Esophagus muscularis mucosa (tissue), 4 donors: Measurements from ENCODE around the gene SGIP1. TPM values are rescaled to one million over a fixed set of nuclear protein-coding genes. Genes with fewer than 3 reads are reported as not detected.

Source experiments
- DNase-seq: peaks from one replicate; pipeline ENCODE4 v3.0.0-alpha.2; 2017; ENCODE audit errors: extremely low spot score
- H3K27ac ChIP-seq, 4 donors: fragments of 200-600 bp; sonication (generic); replicated peaks in 1 of 4; 1 replicate in 3 of 4; 2 replicates in 1 of 4; pipeline ENCODE4 v1.5.1; 2016 to 2019; ENCODE audit warnings: mild to moderate bottlenecking in 1 of 4
- H3K27me3 ChIP-seq, 4 donors: fragments of 200-600 bp; sonication (generic); one replicate each; pipeline versions ENCODE4 v1.5.1 to v1.6.0; 2016 to 2019
- H3K36me3 ChIP-seq, 4 donors: fragments of 200-600 bp; sonication (generic); one replicate each; pipeline ENCODE4 v1.5.1; 2016 to 2019
- H3K4me1 ChIP-seq, 4 donors: fragments of 200-600 bp; sonication (generic); one replicate each; pipeline ENCODE4 v1.5.1; 2016 to 2019
- H3K4me3 ChIP-seq, 4 donors: fragments of 200-600 bp; sonication (generic); 1 replicate in 2 of 4; 2 replicates in 2 of 4; pipeline ENCODE4 v1.5.1; 2016 to 2019; ENCODE audit warnings: mild to moderate bottlenecking in 4 of 4, moderate library complexity in 1 of 4
- H3K9me3 ChIP-seq, 4 donors: fragments of 200-600 bp; sonication (generic); 1 replicate in 3 of 4; 2 replicates in 1 of 4; pipeline ENCODE4 v1.5.1; 2016 to 2019
- CTCF ChIP-seq, 3 experiments: fragments of 200-600 bp in 2 of 3; fragments of 450-650 bp in 1 of 3; sonication (generic) in 2 of 3; IDR thresholded peaks; one replicate each; pipeline ENCODE4 v1.5.1; 2017 to 2019; ENCODE audit warnings: antibody characterized with exemption in 3 of 3, mild to moderate bottlenecking in 2 of 3, moderate library complexity in 1 of 3
- EP300 ChIP-seq: sonication (generic); formaldehyde crosslinking; IDR thresholded peaks from one replicate; pipeline ENCODE4 v1.6.1; 2017; ENCODE audit warnings: antibody characterized with exemption
- POLR2A ChIP-seq: fragments of 450-650 bp; IDR thresholded peaks from one replicate; pipeline ENCODE4 v1.6.1; 2017; ENCODE audit warnings: antibody characterized with exemption, moderate library complexity, mild to moderate bottlenecking, low read depth
- POLR2AphosphoS5 ChIP-seq, 2 donors: sonication (generic); formaldehyde crosslinking; IDR thresholded peaks; one replicate each; pipeline ENCODE4 v1.6.1; 2017; ENCODE audit warnings: antibody characterized with exemption in 2 of 2
- WGBS: methylation state at CpG from one replicate; pipeline ENCODE4 v1.1.5; 2018; 5-methylcytosine and 5-hydroxymethylcytosine counted together
- intact Hi-C: fragments of 100-400 bp; cut with DNase I; formaldehyde crosslinking; loops from one replicate; pipeline ENCODE4 v1.15.1; 2023
- total RNA-seq, 4 donors: library from RNA; depleted of rRNA; stranded (reverse); fragments of >200 nt; gene quantifications; one replicate each; pipeline versions ENCODE4 v1.1.0 to v1.2.1, GENCODE V29; 2016

SGIP1 gene
- total RNA-seq, 4 donors from 2014 or later: 9.1 to 16.2 (median 11.8) TPM

DNA sequence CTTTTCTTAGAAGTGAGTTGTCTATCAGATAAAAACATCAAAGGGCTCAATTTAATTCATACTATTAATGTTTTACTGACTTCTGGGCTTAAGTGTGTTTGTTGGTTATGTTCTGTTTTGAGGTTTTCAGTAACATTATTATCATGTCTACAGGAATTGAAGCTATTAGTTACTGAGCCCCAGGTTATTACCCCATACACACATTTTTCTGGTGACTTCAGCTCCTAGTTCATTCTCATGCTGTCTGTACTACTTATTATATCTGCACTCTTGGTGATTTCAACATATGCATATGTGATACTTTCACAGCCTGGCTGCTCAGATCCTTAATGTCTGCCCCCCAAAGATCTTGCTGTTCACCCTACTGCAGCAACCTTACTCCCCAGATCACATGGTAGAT, 27.0 kb upstream of the SGIP1 start:
- peaks cover 4 to 17% (median 13%) of the 10 kb centered on the region in 4 donors for H3K4me1 ChIP-seq
- no peak overlapping the region for H3K27ac ChIP-seq
- TF ChIP-seq EP300: no peak
- TF ChIP-seq POLR2AphosphoS5 (IDR thresholded peaks at IDR 0.05): no peak
- no peak for TF ChIP-seq CTCF (IDR thresholded peaks at IDR 0.05)
- no peak for TF ChIP-seq POLR2A
- DNase-seq: no peak
- H3K27me3 ChIP-seq: no peaks in the 10 kb centered on the region
- H3K9me3 ChIP-seq: no peaks in the 10 kb centered on the region
- no peaks in the 10 kb centered on the region for H3K36me3 ChIP-seq
- intact Hi-C loops: no loop called here
- H3K4me3 ChIP-seq: no peak overlapping the region

GRCh38 chr1:66510407-66510806, 23.5 kb upstream of the SGIP1 start:
- 95% methylated on average over 6 of the region's 6 CpGs for WGBS
- no peak for TF ChIP-seq EP300
- TF ChIP-seq CTCF (IDR thresholded peaks at IDR 0.05): no peak
- no peak for TF ChIP-seq POLR2A
- no peak for DNase-seq

DNA sequence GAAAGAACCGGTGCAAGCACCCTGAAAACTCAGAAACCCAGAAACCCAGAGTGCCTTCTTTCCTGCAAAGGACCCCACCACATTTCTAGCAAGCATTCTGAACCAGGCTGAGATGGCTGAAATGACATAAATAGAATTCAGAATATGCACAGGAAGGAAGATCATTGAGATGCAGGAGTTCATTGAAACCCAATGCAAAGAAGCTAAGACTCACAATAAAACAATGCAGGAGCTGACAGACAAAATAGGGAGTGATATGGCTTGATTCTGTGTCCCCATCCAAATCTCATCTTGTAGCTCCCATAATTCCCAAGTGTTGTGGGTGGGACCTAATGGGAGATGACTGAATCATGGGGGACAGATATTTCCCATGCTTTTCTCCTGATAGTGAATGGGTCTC, 22.8 kb upstream of the SGIP1 start:
- Histone ChIP-seq H3K27ac (no peak overlapping the region), H3K9me3 (peaks cover 0 to 6% (median 0%) of the 10 kb centered on the region in 4 donors), H3K4me3 (no peak overlapping the region), H3K27me3 (no peaks in the 10 kb centered on the region), H3K4me1 (peaks cover 0 to 5% (median under 1%) of the 10 kb centered on the region in 4 donors), H3K36me3 (no peaks in the 10 kb centered on the region)
- no peak for DNase-seq
- intact Hi-C loops: no loop called here
- TF ChIP-seq CTCF (IDR thresholded peaks at IDR 0.05): no peak
- no peak for TF ChIP-seq EP300
- no peak for TF ChIP-seq POLR2A
- no peak for TF ChIP-seq POLR2AphosphoS5 (IDR thresholded peaks at IDR 0.05)
- WGBS: 100% methylated on average over 1 of the region's 1 CpG

More at GRCh38 chr1:66510407-66510806, 23.5 kb upstream of the SGIP1 start:
- intact Hi-C loops: no loop called here
- H3K27me3 ChIP-seq: no peaks in the 10 kb centered on the region
- no peaks in the 10 kb centered on the region for H3K36me3 ChIP-seq
- H3K9me3 ChIP-seq: peaks cover 0 to 6% (median 0%) of the 10 kb centered on the region in 4 donors
- no peak overlapping the region for H3K27ac ChIP-seq
- H3K4me3 ChIP-seq: no peak overlapping the region
- H3K4me1 ChIP-seq: peaks cover 0 to 12% (median 7%) of the 10 kb centered on the region in 4 donors

- Histone ChIP-seq H3K4me3 (no peak overlapping the region), H3K36me3 (no peaks in the 10 kb centered on the region), H3K27ac (no peak overlapping the region), H3K4me1 (no peaks in the 10 kb centered on the region), H3K27me3 (no peaks in the 10 kb centered on the region), H3K9me3 (peaks cover 0 to 4% (median 0%) of the 10 kb centered on the region in 4 donors)
- intact Hi-C loops: no loop called here
- DNase-seq: no peak
- TF ChIP-seq POLR2A: no peak
- no peak for TF ChIP-seq POLR2AphosphoS5 (IDR thresholded peaks at IDR 0.05)
- no peak for TF ChIP-seq CTCF (IDR thresholded peaks at IDR 0.05)
- TF ChIP-seq EP300: no peak
- WGBS: 78% methylated on average over 6 of the region's 6 CpGs
Measured at GRCh38 chr1:66517959-66518358, 16.0 kb upstream of the SGIP1 start.

DNA sequence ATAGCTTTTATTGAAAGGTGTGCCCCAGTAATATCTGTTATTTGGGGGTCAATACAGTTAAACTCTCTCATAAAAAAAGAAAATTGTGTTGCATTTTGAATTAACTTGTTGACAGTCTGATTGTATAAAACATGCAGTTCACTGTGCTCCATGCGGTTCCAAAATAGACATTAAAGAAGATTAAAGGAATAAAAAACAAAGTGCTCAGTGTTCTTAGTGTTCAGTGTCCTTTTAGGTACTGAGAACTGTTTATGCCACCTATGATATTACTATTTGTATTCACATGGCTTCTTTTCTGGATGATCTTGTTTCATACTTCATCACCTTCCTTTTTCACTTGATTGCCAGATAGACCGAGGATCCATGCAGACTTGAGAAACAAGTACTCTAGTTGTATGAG, 15.3 kb upstream of the SGIP1 start:
- Histone ChIP-seq H3K27me3 (no peaks in the 10 kb centered on the region), H3K9me3 (no peaks in the 10 kb centered on the region), H3K4me1 (no peaks in the 10 kb centered on the region), H3K27ac (no peak overlapping the region), H3K4me3 (no peak overlapping the region), H3K36me3 (no peaks in the 10 kb centered on the region)
- WGBS: 82% methylated on average over 2 of the region's 2 CpGs
- intact Hi-C loops: no loop called here
- no peak for DNase-seq
- TF ChIP-seq EP300 (no peak), CTCF (IDR thresholded peaks at IDR 0.05) (no peak), POLR2A (no peak), POLR2AphosphoS5 (IDR thresholded peaks at IDR 0.05) (no peak)
